Activated T-cell treated with anti-CD3 and anti-CD28 coated beads, Interleukin-2, amount 50 U/mL, for 72 hours (primary cell): ENCODE results near the gene ISG20. TPM values are rescaled to one million over a fixed set of nuclear protein-coding genes. Genes with fewer than 3 reads are reported as not detected.

ENCODE experiments used
- ATAC-seq, 2 donors: fragments of 150-1000 bp; cut with Tn5 transposase; replicated peaks in 1 of 2; 2 replicates each; pipeline ENCODE4 v1.10.0; 2021; ENCODE audit warnings: moderate library complexity in 2 of 2, mild to moderate bottlenecking in 1 of 2
- DNase-seq, 2 donors: peaks; one replicate each; pipeline ENCODE4 v3.0.0; 2021 to 2022; ENCODE audit warnings: mixed read lengths in 1 of 2
- H3K27ac Mint-ChIP-seq: one replicate; pipeline ENCODE4 v1.8.0; 2022; ENCODE audit warnings: mild to moderate bottlenecking, moderate library complexity, mixed read lengths
- H3K27me3 Mint-ChIP-seq: one replicate; pipeline ENCODE4 v1.8.0; 2022; ENCODE audit warnings: low read depth, mixed read lengths
- H3K36me3 Mint-ChIP-seq, 2 donors: one replicate each; pipeline ENCODE4 v1.8.0; 2022; ENCODE audit warnings: mixed read lengths in 2 of 2, mild to moderate bottlenecking in 1 of 2; ENCODE audit not compliant: insufficient read depth in 2 of 2
- H3K4me1 Mint-ChIP-seq: one replicate; pipeline ENCODE4 v1.8.0; 2022; ENCODE audit warnings: low read depth, mixed read lengths
- H3K4me3 Mint-ChIP-seq, 2 donors: one replicate each; pipeline ENCODE4 v1.8.0; 2022; ENCODE audit warnings: mild to moderate bottlenecking in 2 of 2, mixed read lengths in 2 of 2, moderate library complexity in 2 of 2
- H3K9me3 Mint-ChIP-seq, 2 donors: one replicate each; pipeline ENCODE4 v1.8.0; 2022; ENCODE audit warnings: mixed read lengths in 2 of 2
- total RNA-seq, 2 donors: library from RNA; stranded (reverse); gene quantifications; one replicate each; pipeline ENCODE4 v1.2.3, GENCODE V29; 2022

Gene ISG20
- total RNA-seq, 2 donors from 2014 or later = 102 to 215 TPM

- Mint-ChIP-seq H3K4me1 (peaks cover 69% of the 10 kb centered on the region), H3K27me3 (no peaks in the 10 kb centered on the region), H3K27ac (peak overlapping the region; percentile 87), H3K36me3 (peaks cover 5 to 8% of the 10 kb centered on the region in 2 donors), H3K4me3 (peak overlapping the region in 1 of 2 donors; percentile 22), H3K9me3 (no peaks in the 10 kb centered on the region)
- ATAC-seq (no peak), DNase-seq (no peak)
These were observed 8.7 kb downstream of the ISG20 start for GRCh38 chr15:88647351-88648105.

- no peaks in the 10 kb centered on the region for H3K27me3 Mint-ChIP-seq
- H3K36me3 Mint-ChIP-seq = peaks cover 5 to 8% of the 10 kb centered on the region in 2 donors
- DNase-seq (no peak), ATAC-seq (peak; percentile 36 to 46)
- H3K4me3 Mint-ChIP-seq = peak overlapping the region; percentile 84 to 89
- no peaks in the 10 kb centered on the region for H3K9me3 Mint-ChIP-seq
- H3K4me1 Mint-ChIP-seq = peaks cover 74% of the 10 kb centered on the region
- peak overlapping the region; percentile 97 for H3K27ac Mint-ChIP-seq
These were observed 9.8 kb downstream of the ISG20 start for GRCh38 chr15:88648357-88649214.

GRCh38 chr15:88649286-88649733, 10.5 kb downstream of the ISG20 start:
- H3K9me3 Mint-ChIP-seq = no peaks in the 10 kb centered on the region
- ATAC-seq (peak; percentile 88 to 89), DNase-seq (peak; percentile 85 to 86)
- no peaks in the 10 kb centered on the region for H3K27me3 Mint-ChIP-seq
- H3K27ac Mint-ChIP-seq = peak overlapping the region; percentile 97
- peaks cover 5% of the 10 kb centered on the region in 2 donors for H3K36me3 Mint-ChIP-seq
- peaks cover 69% of the 10 kb centered on the region for H3K4me1 Mint-ChIP-seq
- peak overlapping the region; percentile 84 to 89 for H3K4me3 Mint-ChIP-seq

GRCh38 chr15:88649753-88650551, 11.1 kb downstream of the ISG20 start:
- DNase-seq (no peak), ATAC-seq (no peak)
- Mint-ChIP-seq H3K9me3 (no peaks in the 10 kb centered on the region), H3K36me3 (peaks cover 5% of the 10 kb centered on the region in 2 donors), H3K4me1 (peaks cover 71% of the 10 kb centered on the region), H3K27me3 (no peaks in the 10 kb centered on the region), H3K27ac (peak overlapping the region; percentile 97), H3K4me3 (peak overlapping the region; percentile 84 to 89)

- Mint-ChIP-seq H3K4me3 (peak overlapping the region in 1 of 2 donors; percentile 13), H3K27ac (peak overlapping the region; percentile 55), H3K9me3 (no peaks in the 10 kb centered on the region), H3K36me3 (peaks cover 3 to 5% of the 10 kb centered on the region in 2 donors), H3K27me3 (no peaks in the 10 kb centered on the region), H3K4me1 (peaks cover 71% of the 10 kb centered on the region)
- DNase-seq (no peak), ATAC-seq (no peak)
These were observed 11.7 kb downstream of the ISG20 start for GRCh38 chr15:88650556-88650955.

GRCh38 chr15:88651136-88651732, 12.4 kb downstream of the ISG20 start:
- Mint-ChIP-seq H3K27ac (peak overlapping the region; percentile 55), H3K4me1 (peaks cover 71% of the 10 kb centered on the region), H3K4me3 (peak overlapping the region in 1 of 2 donors; percentile 13), H3K36me3 (peaks cover 3% of the 10 kb centered on the region in 2 donors), H3K9me3 (no peaks in the 10 kb centered on the region), H3K27me3 (no peaks in the 10 kb centered on the region)
- no peak for DNase-seq
- ATAC-seq = no peak

- no peak overlapping the region for H3K27ac Mint-ChIP-seq
These were observed 13.2 kb downstream of the ISG20 start for GRCh38 chr15:88651971-88652370.

GRCh38 chr15:88652456-88653199, 13.8 kb downstream of the ISG20 start:
- DNase-seq (no peak), ATAC-seq (no peak)
- Mint-ChIP-seq H3K4me3 (no peak overlapping the region), H3K27me3 (no peaks in the 10 kb centered on the region), H3K4me1 (peaks cover 76% of the 10 kb centered on the region), H3K9me3 (no peaks in the 10 kb centered on the region), H3K36me3 (peaks cover 3% of the 10 kb centered on the region in 2 donors), H3K27ac (peak overlapping the region; percentile 77)

More at GRCh38 chr15:88651971-88652370, 13.2 kb downstream of the ISG20 start:
- DNase-seq = no peak
- ATAC-seq = no peak
- H3K9me3 Mint-ChIP-seq = no peaks in the 10 kb centered on the region
- H3K36me3 Mint-ChIP-seq = peaks cover 3% of the 10 kb centered on the region in 2 donors
- H3K27me3 Mint-ChIP-seq = no peaks in the 10 kb centered on the region
- H3K4me1 Mint-ChIP-seq = peaks cover 75% of the 10 kb centered on the region
- no peak overlapping the region for H3K4me3 Mint-ChIP-seq

- Mint-ChIP-seq H3K27me3 (no peaks in the 10 kb centered on the region), H3K9me3 (no peaks in the 10 kb centered on the region), H3K27ac (peak overlapping the region; percentile 77), H3K36me3 (peaks cover 3% of the 10 kb centered on the region in 2 donors), H3K4me1 (peaks cover 76% of the 10 kb centered on the region), H3K4me3 (no peak overlapping the region)
- ATAC-seq (no peak), DNase-seq (no peak)
These were observed 14.6 kb downstream of the ISG20 start for GRCh38 chr15:88653200-88654064.

GRCh38 chr15:88654430-88655102, 15.8 kb downstream of the ISG20 start:
- H3K27ac Mint-ChIP-seq = no peak overlapping the region
- ATAC-seq = no peak

GRCh38 chr15:88655103-88655553, 16.3 kb downstream of the ISG20 start:
- ATAC-seq (no peak), DNase-seq (no peak)
- H3K27ac Mint-ChIP-seq = no peak overlapping the region
- no peak overlapping the region for H3K4me3 Mint-ChIP-seq
- no peaks in the 10 kb centered on the region for H3K36me3 Mint-ChIP-seq
- no peaks in the 10 kb centered on the region for H3K27me3 Mint-ChIP-seq
- no peaks in the 10 kb centered on the region for H3K9me3 Mint-ChIP-seq
- H3K4me1 Mint-ChIP-seq = peaks cover 74% of the 10 kb centered on the region

More at GRCh38 chr15:88654430-88655102, 15.8 kb downstream of the ISG20 start:
- DNase-seq = no peak
- Mint-ChIP-seq H3K4me3 (no peak overlapping the region), H3K27me3 (no peaks in the 10 kb centered on the region), H3K4me1 (peaks cover 74% of the 10 kb centered on the region), H3K9me3 (no peaks in the 10 kb centered on the region), H3K36me3 (no peaks in the 10 kb centered on the region)
